ENCODE measurements around the gene ITGA1.

- TF ChIP-seq CTCF (IDR thresholded peaks at IDR 0.05) (no peak), POLR2A (IDR thresholded peaks at IDR 0.05) (no peak)
Observed at GRCh38 chr5:52738095-52738506, 49.6 kb upstream of the ITGA1 start.

Measured in lower leg skin (tissue), 3 donors.